Transverse colon (tissue), 4 donors: ENCODE measurements around the gene BZW1.

ENCODE experiments used
- CTCF ChIP-seq, 5 experiments: fragments of 200-600 bp in 3 of 5; fragments of 450-650 bp in 2 of 5; sonication (generic) in 3 of 5; IDR thresholded peaks; 1 replicate in 2 of 5; 2 replicates in 3 of 5; pipeline ENCODE4 v1.5.1; 2016 to 2017; ENCODE audit warnings: antibody characterized with exemption in 5 of 5, inconsistent platforms in 3 of 5, mild to moderate bottlenecking in 2 of 5, moderate library complexity in 1 of 5
- EP300 ChIP-seq: sonication (generic); formaldehyde crosslinking; IDR thresholded peaks from one replicate; pipeline ENCODE4 v1.6.1; 2017; ENCODE audit warnings: antibody characterized with exemption, low read depth
- POLR2A ChIP-seq: fragments of 450-650 bp; IDR thresholded peaks from one replicate; pipeline ENCODE4 v1.6.1; 2016; ENCODE audit warnings: antibody characterized with exemption, mild to moderate bottlenecking, moderate library complexity
- POLR2AphosphoS5 ChIP-seq, 3 donors: sonication (generic); formaldehyde crosslinking; IDR thresholded peaks; one replicate each; pipeline ENCODE4 v1.6.1; 2016; ENCODE audit warnings: antibody characterized with exemption in 3 of 3

GRCh38 chr2:200798514-200798913 lies 13.2 kb upstream of the BZW1 start:
- no peak for TF ChIP-seq POLR2A
- no peak for TF ChIP-seq CTCF (IDR thresholded peaks at IDR 0.05)
- no peak for TF ChIP-seq POLR2AphosphoS5 (IDR thresholded peaks at IDR 0.05)
- no peak for TF ChIP-seq EP300
